Right lobe of liver (tissue), 6 donors: ENCODE results near the gene VILL. TPM values are rescaled to one million over a fixed set of nuclear protein-coding genes. Genes with fewer than 3 reads are reported as not detected.

ENCODE experiments used
- ATAC-seq, 4 donors: fragments of 200-7000 bp; cut with Tn5 transposase; one replicate each; pipeline ENCODE4 v1.9.1; 2020; ENCODE audit warnings: mild to moderate bottlenecking in 4 of 4, moderate library complexity in 4 of 4
- DNase-seq, 3 donors: peaks; one replicate each; pipeline ENCODE4 v3.0.0-alpha.2; 2020
- H3K27ac ChIP-seq, 3 donors: fragments of 200-600 bp; one replicate each; pipeline ENCODE4 v1.8.0; 2022
- H3K27me3 ChIP-seq, 2 donors: fragments of 200-600 bp; one replicate each; pipeline ENCODE4 v1.8.0; 2022
- H3K36me3 ChIP-seq, 4 donors: fragments of 200-600 bp; sonication (generic) in 1 of 4; one replicate each; pipeline versions ENCODE4 v1.5.1 to v1.8.0; 2017 to 2022; ENCODE audit warnings: control low read depth in 1 of 4
- H3K4me1 ChIP-seq, 4 donors: fragments of 200-600 bp; sonication (generic) in 1 of 4; one replicate each; pipeline versions ENCODE4 v1.5.1 to v1.8.0; 2017 to 2022; ENCODE audit warnings: control low read depth in 1 of 4
- H3K4me3 ChIP-seq, 3 donors: fragments of 200-600 bp; one replicate each; pipeline ENCODE4 v1.8.0; 2022
- H3K9me3 ChIP-seq, 4 donors: fragments of 200-600 bp; sonication (generic) in 1 of 4; one replicate each; pipeline versions ENCODE4 v1.5.1 to v1.8.0; 2017 to 2022; ENCODE audit warnings: control low read depth in 1 of 4
- CTCF ChIP-seq, 4 donors: fragments of 200-600 bp in 3 of 4; fragments of 450-650 bp in 1 of 4; IDR thresholded peaks; one replicate each; pipeline versions ENCODE4 v1.5.1 to v1.8.0; 2016 to 2022; ENCODE audit warnings: antibody characterized with exemption in 4 of 4, mild to moderate bottlenecking in 2 of 4
- POLR2A ChIP-seq: fragments of 450-650 bp; IDR thresholded peaks from one replicate; pipeline ENCODE4 v1.6.1; 2017; ENCODE audit warnings: antibody characterized with exemption, mild to moderate bottlenecking
- WGBS: methylation state at CpG from one replicate; pipeline ENCODE4 v1.1.6; 2018; ENCODE audit warnings: low coverage, low lambda C conversion rate; ENCODE audit not compliant: insufficient coverage; ENCODE audit errors: missing lambda C conversion rate; 5-methylcytosine and 5-hydroxymethylcytosine counted together
- intact Hi-C, 2 donors: fragments of 100-400 bp; cut with DNase I; formaldehyde crosslinking; loops; one replicate each; pipeline versions ENCODE4 v1.11.2 to v1.14.1; 2022
- total RNA-seq, 6 experiments: library from RNA; depleted of rRNA in 2 of 6; stranded (reverse); fragments of >200 nt in 2 of 6; fragmentation: NEBNext Ultra II Directional in 3 of 6; extraction: Animal tissue kit (Norgen Biotek cat#: 25700) in 3 of 6; gene quantifications; one replicate each; pipeline versions ENCODE4 v1.1.0 to v1.2.4, GENCODE V29; 2016 to 2023
- donor health status: DM: no; HTN: yes; CAD: no.
- donor health status: DM: no; HTN: no; CAD: no.
- donor health status: DM: no; HTN: no; CAD: no.
- donor health status: DM: no; HTN: yes; CAD: no.
- donor health status: DM: no; HTN: yes; CAD: no.

The VILL gene
- total RNA-seq, 6 experiments from 2014 or later, result 0.25 to 1.5 (median 0.97) TPM

- Histone ChIP-seq H3K27ac (no peak overlapping the region), H3K9me3 (no peaks in the 10 kb centered on the region), H3K4me1 (peaks cover 0 to 7% (median 3%) of the 10 kb centered on the region in 4 donors), H3K27me3 (no peaks in the 10 kb centered on the region), H3K4me3 (no peak overlapping the region), H3K36me3 (no peaks in the 10 kb centered on the region)
- peak in 2 of 3 donors; percentile 26 to 54 for DNase-seq
- no peak for TF ChIP-seq POLR2A
- no peak for TF ChIP-seq CTCF (IDR thresholded peaks at IDR 0.05)
- intact Hi-C loops, result no loop called here
- 93% methylated on average over 5 of the region's 10 CpGs for WGBS
- no peak for ATAC-seq
Measured at GRCh38 chr3:37997342-37997741, 6.8 kb downstream of the VILL start.

GRCh38 chr3:37997791-37998370 is 7.3 kb downstream of the VILL start:
- intact Hi-C loops, result no loop called here
- peak overlapping the region in 2 of 3 donors; percentile 80 to 84 for H3K27ac ChIP-seq
- H3K4me1 ChIP-seq, result peaks cover 0 to 7% (median 3%) of the 10 kb centered on the region in 4 donors
- TF ChIP-seq CTCF (IDR thresholded peaks at IDR 0.05) (no peak), POLR2A (no peak)
- no CpG with 5 or more reads among the region's 6 CpGs for WGBS
- no peaks in the 10 kb centered on the region for H3K27me3 ChIP-seq
- no peak overlapping the region for H3K4me3 ChIP-seq
- no peak for ATAC-seq
- H3K9me3 ChIP-seq, result no peaks in the 10 kb centered on the region
- H3K36me3 ChIP-seq, result no peaks in the 10 kb centered on the region
- peak in 2 of 3 donors; percentile 35 to 58 for DNase-seq

- H3K27me3 ChIP-seq, result no peaks in the 10 kb centered on the region
- ATAC-seq (no peak), DNase-seq (peak in 2 of 3 donors; percentile 7 to 19)
- H3K4me1 ChIP-seq, result peaks cover 0 to 7% (median 3%) of the 10 kb centered on the region in 4 donors
- no peaks in the 10 kb centered on the region for H3K36me3 ChIP-seq
- H3K9me3 ChIP-seq, result no peaks in the 10 kb centered on the region
- WGBS, result 75% methylated on average over 2 of the region's 6 CpGs
- TF ChIP-seq POLR2A, result no peak
- no peak for TF ChIP-seq CTCF (IDR thresholded peaks at IDR 0.05)
- no peak overlapping the region for H3K27ac ChIP-seq
- H3K4me3 ChIP-seq, result no peak overlapping the region
- intact Hi-C loops, result loop anchor here (10.0 kb wide), 1 partner anchor 115 kb away; no protein-coding TSS in a partner anchor
Measured at GRCh38 chr3:37999836-38000235, 9.2 kb downstream of the VILL start.

- WGBS, result 96% methylated on average over 3 of the region's 6 CpGs
- no peak for TF ChIP-seq POLR2A
- TF ChIP-seq CTCF (IDR thresholded peaks at IDR 0.05), result no peak
- H3K4me3 ChIP-seq, result no peak overlapping the region
- no peak overlapping the region for H3K27ac ChIP-seq
- no peaks in the 10 kb centered on the region for H3K9me3 ChIP-seq
- intact Hi-C loops, result loop anchor here (10.0 kb wide), 1 partner anchor 114 kb away; no protein-coding TSS in a partner anchor
- no peaks in the 10 kb centered on the region for H3K27me3 ChIP-seq
- H3K36me3 ChIP-seq, result no peaks in the 10 kb centered on the region
- H3K4me1 ChIP-seq, result peaks cover 0 to 7% (median 3%) of the 10 kb centered on the region in 4 donors
- peak in 2 of 3 donors; percentile 17 to 41 for DNase-seq
- no peak for ATAC-seq
Measured at GRCh38 chr3:38000242-38000916, 9.8 kb downstream of the VILL start.
